Astrocyte (in vitro differentiated cells and primary cell): Measurements from ENCODE around the gene RIMBP2. TPM values are rescaled to one million over a fixed set of nuclear protein-coding genes. Genes with fewer than 3 reads are reported as not detected.

Experiments
- DNase-seq: peaks from one replicate; pipeline ENCODE4 v3.0.0-alpha.2; 2010; ENCODE audit warnings: low read depth
- FAIRE-seq: peaks from 2 replicates; lab custom pipeline; 2011; peaks lifted over from hg19 to GRCh38; lab: Jason Lieb, UNC
- H2AFZ ChIP-seq: 2 replicates; pipeline ENCODE4 v1.6.0; 2012; ENCODE audit warnings: low read depth, low read length, inconsistent platforms
- H3K27ac ChIP-seq: 2 replicates; pipeline ENCODE4 v1.5.1; 2011; ENCODE audit warnings: low read depth, low read length, inconsistent platforms
- H3K27me3 ChIP-seq: 2 replicates; pipeline ENCODE4 v1.6.0; 2011; ENCODE audit warnings: low read length, inconsistent platforms; ENCODE audit not compliant: insufficient read depth
- H3K36me3 ChIP-seq: 2 replicates; pipeline ENCODE4 v1.5.1; 2011; ENCODE audit warnings: low read length, inconsistent platforms; ENCODE audit not compliant: insufficient read depth
- H3K4me1 ChIP-seq: 2 replicates; pipeline ENCODE4 v1.5.1; 2011; ENCODE audit warnings: low read length, inconsistent platforms; ENCODE audit not compliant: insufficient read depth
- H3K4me2 ChIP-seq: 2 replicates; pipeline ENCODE4 v1.6.0; 2012; ENCODE audit warnings: low read length, inconsistent platforms
- H3K4me3 ChIP-seq: 2 replicates; pipeline ENCODE4 v1.5.1; 2011; ENCODE audit warnings: low read depth, mild to moderate bottlenecking, low read length, inconsistent platforms; ENCODE audit not compliant: insufficient read depth
- H3K79me2 ChIP-seq: 2 replicates; pipeline ENCODE4 v1.6.0; 2012; ENCODE audit warnings: mild to moderate bottlenecking, low read length, inconsistent platforms; ENCODE audit not compliant: insufficient read depth
- H3K9ac ChIP-seq: 2 replicates; pipeline ENCODE4 v1.6.0; 2012; ENCODE audit warnings: mild to moderate bottlenecking, low read length, inconsistent platforms
- H3K9me3 ChIP-seq: 2 replicates; pipeline ENCODE4 v1.5.1; 2012; ENCODE audit warnings: low read depth, mild to moderate bottlenecking, low read length, inconsistent platforms; ENCODE audit not compliant: insufficient read depth
- H4K20me1 ChIP-seq: 2 replicates; pipeline ENCODE4 v1.6.0; 2012; ENCODE audit warnings: low read length, inconsistent platforms; ENCODE audit not compliant: insufficient read depth
- H3K27ac Mint-ChIP-seq: one replicate; pipeline ENCODE4 v1.8.0; 2021; ENCODE audit warnings: mild to moderate bottlenecking, mixed read lengths; ENCODE audit not compliant: unreplicated experiment
- H3K27me3 Mint-ChIP-seq: one replicate; pipeline ENCODE4 v1.8.0; 2021; ENCODE audit warnings: low read depth, mixed read lengths; ENCODE audit not compliant: unreplicated experiment
- H3K36me3 Mint-ChIP-seq: one replicate; pipeline ENCODE4 v1.8.0; 2021; ENCODE audit warnings: low read depth, mixed read lengths; ENCODE audit not compliant: unreplicated experiment
- H3K4me1 Mint-ChIP-seq: one replicate; pipeline ENCODE4 v1.8.0; 2021; ENCODE audit warnings: low read depth, mixed read lengths; ENCODE audit not compliant: unreplicated experiment
- H3K4me3 Mint-ChIP-seq: one replicate; pipeline ENCODE4 v1.8.0; 2021; ENCODE audit warnings: mild to moderate bottlenecking, moderate library complexity, mixed read lengths; ENCODE audit not compliant: unreplicated experiment
- H3K9me3 Mint-ChIP-seq: one replicate; pipeline ENCODE4 v1.8.0; 2021; ENCODE audit warnings: mild to moderate bottlenecking, mixed read lengths; ENCODE audit not compliant: unreplicated experiment
- CTCF ChIP-seq: IDR thresholded peaks from 2 replicates; pipeline ENCODE4 v1.5.1; 2011; ENCODE audit warnings: low read depth, mild to moderate bottlenecking, inconsistent platforms, low read length, moderate library complexity; ENCODE audit not compliant: insufficient read depth
- EZH2 ChIP-seq: IDR thresholded peaks from 2 replicates; pipeline ENCODE4 v1.6.1; 2012; ENCODE audit warnings: mild to moderate bottlenecking, low read length, inconsistent platforms; ENCODE audit not compliant: insufficient read depth
- total RNA-seq: library from RNA; stranded (reverse); gene quantifications from 2 replicates; pipeline ENCODE4 v1.2.1, GENCODE V29; 2021

Gene RIMBP2
- total RNA-seq, 1 donor from 2014 or later: 2.2 TPM

- Histone ChIP-seq H3K36me3 (no peaks in the 10 kb centered on the region), H3K4me3 (no peak overlapping the region), H4K20me1 (no peaks in the 10 kb centered on the region), H3K27ac (no peak overlapping the region), H2AFZ (no peak overlapping the region), H3K4me2 (no peak overlapping the region), H3K79me2 (no peaks in the 10 kb centered on the region), H3K4me1 (no peaks in the 10 kb centered on the region), H3K9ac (no peak overlapping the region), H3K27me3 (no peaks in the 10 kb centered on the region), H3K9me3 (peaks cover 8% of the 10 kb centered on the region)
- H3K4me3 Mint-ChIP-seq: no peak overlapping the region
- H3K9me3 Mint-ChIP-seq: peaks cover 5% of the 10 kb centered on the region
- H3K36me3 Mint-ChIP-seq: no peaks in the 10 kb centered on the region
- H3K27me3 Mint-ChIP-seq: no peaks in the 10 kb centered on the region
- FAIRE-seq: no peak
- TF ChIP-seq CTCF (no peak), EZH2 (no peak)
- H3K4me1 Mint-ChIP-seq: no peaks in the 10 kb centered on the region
- no peak for DNase-seq
- no peak overlapping the region for H3K27ac Mint-ChIP-seq
These were observed 282.3 kb downstream of the RIMBP2 start for GRCh38 chr12:130433834-130434233.

- H3K4me2 ChIP-seq: no peak overlapping the region
- no peak for DNase-seq
- TF ChIP-seq EZH2 (no peak), CTCF (no peak)
- Mint-ChIP-seq H3K36me3 (no peaks in the 10 kb centered on the region), H3K9me3 (peaks cover 7% of the 10 kb centered on the region), H3K27ac (no peak overlapping the region), H3K4me1 (no peaks in the 10 kb centered on the region), H3K4me3 (no peak overlapping the region), H3K27me3 (no peaks in the 10 kb centered on the region)
- H3K36me3 ChIP-seq: no peaks in the 10 kb centered on the region
- H3K4me1 ChIP-seq: no peaks in the 10 kb centered on the region
- H3K79me2 ChIP-seq: no peaks in the 10 kb centered on the region
- H3K9me3 ChIP-seq: peaks cover 8% of the 10 kb centered on the region
- H3K9ac ChIP-seq: no peak overlapping the region
- H2AFZ ChIP-seq: no peak overlapping the region
- no peaks in the 10 kb centered on the region for H3K27me3 ChIP-seq
- H3K27ac ChIP-seq: no peak overlapping the region
- no peaks in the 10 kb centered on the region for H4K20me1 ChIP-seq
- H3K4me3 ChIP-seq: no peak overlapping the region
- FAIRE-seq: no peak
These were observed 282.7 kb downstream of the RIMBP2 start for GRCh38 chr12:130433411-130433810.

GRCh38 chr12:130431176-130431575 is 284.9 kb downstream of the RIMBP2 start:
- Histone ChIP-seq H3K9ac (no peak overlapping the region), H3K4me3 (no peak overlapping the region), H2AFZ (no peak overlapping the region), H3K9me3 (peaks cover 12% of the 10 kb centered on the region), H3K27me3 (no peaks in the 10 kb centered on the region), H3K4me1 (no peaks in the 10 kb centered on the region), H3K27ac (no peak overlapping the region), H3K4me2 (no peak overlapping the region), H3K79me2 (no peaks in the 10 kb centered on the region), H4K20me1 (no peaks in the 10 kb centered on the region), H3K36me3 (no peaks in the 10 kb centered on the region)
- DNase-seq (no peak), FAIRE-seq (no peak)
- H3K9me3 Mint-ChIP-seq: peaks cover 8% of the 10 kb centered on the region
- no peaks in the 10 kb centered on the region for H3K4me1 Mint-ChIP-seq
- H3K36me3 Mint-ChIP-seq: no peaks in the 10 kb centered on the region
- no peak overlapping the region for H3K27ac Mint-ChIP-seq
- H3K4me3 Mint-ChIP-seq: no peak overlapping the region
- no peak for TF ChIP-seq CTCF
- TF ChIP-seq EZH2: no peak
- H3K27me3 Mint-ChIP-seq: no peaks in the 10 kb centered on the region
